SK-N-SH (cell line): ENCODE results near the gene RPS6KA2. TPM values are rescaled to one million over a fixed set of nuclear protein-coding genes. Genes with fewer than 3 reads are reported as not detected.

Experiments used
- CTCF ChIA-PET: fragments of 300-600, 350-600 bp; formaldehyde crosslinking; extraction: SDS; loops from one replicate; lab custom pipeline; 2021; lab: Yijun Ruan, JAX
- POLR2A ChIA-PET: fragments of 350-600 bp; sonication (Branson Sonifier 250); formaldehyde crosslinking; extraction: SDS; loops from one replicate; lab custom pipeline; 2020; ENCODE audit warnings: antibody characterized with exemption, inconsistent platforms; lab: Yijun Ruan, JAX
- DNase-seq: peaks from one replicate; pipeline ENCODE4 v3.0.0; 2012
- H2AFZ ChIP-seq: fragments of 200-600 bp; sonication (generic); 2 replicates; pipeline ENCODE4 v1.8.1; 2016; ENCODE audit warnings: antibody characterized with exemption, mild to moderate bottlenecking, low read depth
- H3F3A ChIP-seq: fragments of 200-600 bp; sonication (generic); replicated peaks from 2 replicates; pipeline ENCODE3; 2016; ENCODE audit warnings: antibody characterized with exemption, mild to moderate bottlenecking; ENCODE audit not compliant: insufficient read depth
- H3K27ac ChIP-seq, 2 experiments: fragments of 200-500 bp in 1 of 2; fragments of 200-600 bp in 1 of 2; sonication (Bioruptor generic) in 1 of 2; sonication (generic), shearing (Covaris generic) in 1 of 2; 2 replicates each; pipeline versions ENCODE4 v1.5.1 to v1.6.1; 2014 to 2016; ENCODE audit warnings: low read depth in 2 of 2, inconsistent platforms in 1 of 2, low read length in 1 of 2, mild to moderate bottlenecking in 1 of 2, mixed read lengths in 1 of 2
- H3K27me3 ChIP-seq: fragments of 200-600 bp; sonication (generic), shearing (Covaris generic); 2 replicates; pipeline ENCODE4 v1.6.1; 2016; ENCODE audit warnings: mixed run types; ENCODE audit not compliant: insufficient read depth
- H3K36me3 ChIP-seq, 2 experiments: fragments of 200-500 bp in 1 of 2; fragments of 200-600 bp in 1 of 2; sonication (Bioruptor generic) in 1 of 2; sonication (generic) in 1 of 2; replicated peaks in 1 of 2; 2 replicates each; pipeline versions ENCODE3 to v1.5.1; 2014 to 2016; ENCODE audit warnings: low read length in 1 of 2, mild to moderate bottlenecking in 1 of 2; ENCODE audit not compliant: insufficient read depth in 2 of 2, control insufficient read depth in 1 of 2
- H3K4me1 ChIP-seq, 2 experiments: fragments of 200-500 bp in 1 of 2; fragments of 200-600 bp in 1 of 2; sonication (Bioruptor generic) in 1 of 2; sonication (generic), shearing (Covaris generic) in 1 of 2; 2 replicates each; pipeline versions ENCODE4 v1.5.1 to v1.6.1; 2014 to 2016; ENCODE audit warnings: low read depth in 1 of 2, low read length in 1 of 2, mixed run types in 1 of 2; ENCODE audit not compliant: insufficient read depth in 2 of 2, control insufficient read depth in 1 of 2
- H3K4me2 ChIP-seq: fragments of 200-600 bp; sonication (generic), shearing (Covaris generic); 2 replicates; pipeline ENCODE4 v1.6.1; 2017; ENCODE audit warnings: mixed run types
- H3K4me3 ChIP-seq, 2 experiments: fragments of 200-500 bp in 1 of 2; fragments of 200-600 bp in 1 of 2; sonication (Bioruptor generic) in 1 of 2; sonication (generic), shearing (Covaris generic) in 1 of 2; 2 replicates each; pipeline versions ENCODE4 v1.5.1 to v1.8.1; 2014 to 2016; ENCODE audit warnings: low read depth in 2 of 2, inconsistent platforms in 1 of 2, low read length in 1 of 2, mild to moderate bottlenecking in 1 of 2, mixed read lengths in 1 of 2, moderate library complexity in 1 of 2
- H3K79me2 ChIP-seq: fragments of 200-600 bp; sonication (generic); 2 replicates; pipeline ENCODE4 v1.8.1; 2017; ENCODE audit warnings: mild to moderate bottlenecking; ENCODE audit not compliant: insufficient read depth
- H3K9ac ChIP-seq: fragments of 200-600 bp; sonication (generic); 2 replicates; pipeline ENCODE4 v1.6.1; 2017; ENCODE audit warnings: mixed run types
- H3K9me2 ChIP-seq: fragments of 200-600 bp; sonication (generic); 2 replicates; pipeline ENCODE4 v1.6.1; 2017; ENCODE audit warnings: mixed run types
- H3K9me3 ChIP-seq: fragments of 200-600 bp; sonication (generic); 2 replicates; pipeline ENCODE4 v1.6.1; 2017; ENCODE audit warnings: mixed run types, mild to moderate bottlenecking, moderate library complexity
- H4K20me1 ChIP-seq: fragments of 200-600 bp; sonication (generic); 2 replicates; pipeline ENCODE4 v1.6.1; 2017; ENCODE audit warnings: mild to moderate bottlenecking, mixed run types; ENCODE audit not compliant: insufficient read depth
- ELF1 ChIP-seq: IDR thresholded peaks from 2 replicates; pipeline ENCODE4 v1.4.0; 2012
- EP300 ChIP-seq, 2 experiments: IDR thresholded peaks; 2 replicates each; pipeline versions ENCODE4 v1.4.0 to v1.6.1; 2012; ENCODE audit warnings: borderline replicate concordance in 1 of 2, low read depth in 1 of 2, low read length in 1 of 2
- EZH2phosphoT487 ChIP-seq: fragments of 200-600 bp; sonication (generic); IDR thresholded peaks from 2 replicates; pipeline ENCODE4 v1.6.1; 2017; ENCODE audit warnings: low read depth, mixed run types, mild to moderate bottlenecking, antibody characterized with exemption, moderate library complexity, borderline replicate concordance
- FOSL2 ChIP-seq: IDR thresholded peaks from 2 replicates; pipeline ENCODE4 v1.4.0; 2012; ENCODE audit warnings: low read depth, mild to moderate bottlenecking, moderate library complexity, borderline replicate concordance
- FOXM1 ChIP-seq: IDR thresholded peaks from 2 replicates; pipeline ENCODE4 v1.4.0; 2012; ENCODE audit warnings: low read depth, mild to moderate bottlenecking
- GABPA ChIP-seq: IDR thresholded peaks from 2 replicates; pipeline ENCODE4 v1.4.0; 2012; ENCODE audit warnings: low read depth, mild to moderate bottlenecking
- GATA2 ChIP-seq: sonication (generic); formaldehyde crosslinking; IDR thresholded peaks from 2 replicates; pipeline ENCODE4 v1.5.0; 2020; ENCODE audit warnings: mild to moderate bottlenecking, missing genetic modification reagents
- JUND ChIP-seq: IDR thresholded peaks from 2 replicates; pipeline ENCODE4 v1.4.0; 2012
- MXI1 ChIP-seq: IDR thresholded peaks from 2 replicates; pipeline ENCODE4 v1.6.1; 2012; ENCODE audit warnings: mild to moderate bottlenecking, low read depth, low read length, improper control_type of control experiment
- POLR2AphosphoS5 ChIP-seq: IDR thresholded peaks from 2 replicates; pipeline ENCODE4 v1.6.1; 2012; ENCODE audit warnings: low read depth, low read length
- RCOR1 ChIP-seq: fragments of 150-350 bp; IDR thresholded peaks from 2 replicates; pipeline ENCODE4 v1.6.1; 2017; ENCODE audit warnings: antibody characterized with exemption, low read length
- SIN3A ChIP-seq: IDR thresholded peaks from 2 replicates; pipeline ENCODE4 v1.6.1; 2012; ENCODE audit warnings: low read depth, mild to moderate bottlenecking, low read length, moderate library complexity, borderline replicate concordance
- SMC3 ChIP-seq: IDR thresholded peaks from 2 replicates; pipeline ENCODE4 v1.6.1; 2012; ENCODE audit warnings: low read depth, low read length, improper control_type of control experiment
- TCF12 ChIP-seq: IDR thresholded peaks from 2 replicates; pipeline ENCODE4 v1.4.0; 2012
- YY1 ChIP-seq: IDR thresholded peaks from 2 replicates; pipeline ENCODE4 v1.4.0; 2012; ENCODE audit warnings: low read depth, mild to moderate bottlenecking
- WGBS: methylation state at CpG from one replicate; pipeline ENCODE4 v1.1.6; 2017; ENCODE audit warnings: low lambda C conversion rate; 5-methylcytosine and 5-hydroxymethylcytosine counted together
- polyA plus RNA-seq, 3 experiments: library from polyadenylated mRNA; depleted of rRNA; stranded (reverse); fragments of >200 nt; gene quantifications; 2 replicates each; pipeline ENCODE4 v1.2.3, GENCODE V29; 2012
- TF ChIP-seq, protein P1 (sequence below): fragments of 200-600 bp; sonication (generic); IDR thresholded peaks from 2 replicates; pipeline ENCODE4 v1.6.1; 2017; ENCODE audit warnings: antibody characterized with exemption, mild to moderate bottlenecking, moderate library complexity
- TF ChIP-seq, protein P2 (sequence below): IDR thresholded peaks from 2 replicates; pipeline ENCODE4 v1.4.0; 2012; ENCODE audit warnings: low read depth, borderline replicate concordance
- TF ChIP-seq, protein P3 (sequence below): IDR thresholded peaks from 2 replicates; pipeline ENCODE4 v1.4.0; 2012; ENCODE audit warnings: low read depth
- TF ChIP-seq, protein P4 (sequence below): fragments of 150-350 bp; IDR thresholded peaks from 2 replicates; pipeline ENCODE4 v1.6.1; 2016; ENCODE audit warnings: mild to moderate bottlenecking, low read depth, low read length
- TF ChIP-seq, protein P5 (sequence below): IDR thresholded peaks from 2 replicates; pipeline ENCODE4 v1.4.0; 2012; ENCODE audit warnings: low read depth, borderline replicate concordance

The RPS6KA2 gene
- polyA plus RNA-seq, 1 of the 3 experiments (the other 2 are of a cell fraction): 59.5 TPM

DNA sequence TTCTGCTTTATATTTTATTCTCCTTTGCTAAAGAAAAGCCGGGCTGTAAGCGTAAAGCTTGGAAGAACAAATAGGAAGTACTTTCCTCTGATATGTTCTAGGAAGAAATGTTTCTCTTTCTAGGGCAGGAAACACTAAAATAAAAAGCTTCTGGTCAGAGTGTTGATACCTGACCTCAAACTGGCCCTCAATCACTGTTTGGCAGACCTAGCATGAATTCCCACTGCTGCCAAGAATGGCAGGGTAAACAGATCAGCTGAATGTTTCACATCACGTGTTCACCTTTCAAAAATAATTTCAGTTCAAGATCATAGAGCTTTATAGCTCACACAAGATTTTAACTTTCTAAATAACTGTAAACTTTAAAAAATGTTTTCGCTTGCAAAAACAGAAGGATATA, 247.3 kb downstream of the RPS6KA2 start:
- Histone ChIP-seq H3K4me3 (no peak overlapping the region), H3K79me2 (no peaks in the 10 kb centered on the region), H3K36me3 (no peaks in the 10 kb centered on the region)
- POLR2A ChIA-PET: no interaction called here
- TF ChIP-seq FOXM1 (no peak), TCF12 (no peak), YY1 (no peak), EP300 (IDR thresholded peaks at IDR 0.05; ENCODE audit: borderline replicate concordance in 1 of 2, low read depth in 1 of 2, low read length in 1 of 2) (no peak), GATA2 (CRISPR knock-in tag) (no peak), JUND (no peak), RCOR1 (no peak)
- TF ChIP-seq, protein P1, sequence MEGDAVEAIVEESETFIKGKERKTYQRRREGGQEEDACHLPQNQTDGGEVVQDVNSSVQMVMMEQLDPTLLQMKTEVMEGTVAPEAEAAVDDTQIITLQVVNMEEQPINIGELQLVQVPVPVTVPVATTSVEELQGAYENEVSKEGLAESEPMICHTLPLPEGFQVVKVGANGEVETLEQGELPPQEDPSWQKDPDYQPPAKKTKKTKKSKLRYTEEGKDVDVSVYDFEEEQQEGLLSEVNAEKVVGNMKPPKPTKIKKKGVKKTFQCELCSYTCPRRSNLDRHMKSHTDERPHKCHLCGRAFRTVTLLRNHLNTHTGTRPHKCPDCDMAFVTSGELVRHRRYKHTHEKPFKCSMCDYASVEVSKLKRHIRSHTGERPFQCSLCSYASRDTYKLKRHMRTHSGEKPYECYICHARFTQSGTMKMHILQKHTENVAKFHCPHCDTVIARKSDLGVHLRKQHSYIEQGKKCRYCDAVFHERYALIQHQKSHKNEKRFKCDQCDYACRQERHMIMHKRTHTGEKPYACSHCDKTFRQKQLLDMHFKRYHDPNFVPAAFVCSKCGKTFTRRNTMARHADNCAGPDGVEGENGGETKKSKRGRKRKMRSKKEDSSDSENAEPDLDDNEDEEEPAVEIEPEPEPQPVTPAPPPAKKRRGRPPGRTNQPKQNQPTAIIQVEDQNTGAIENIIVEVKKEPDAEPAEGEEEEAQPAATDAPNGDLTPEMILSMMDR: no peak
- TF ChIP-seq, all 33 proteins: peak for 0
- H3K27me3 ChIP-seq: no peaks in the 10 kb centered on the region
- no peaks in the 10 kb centered on the region for H4K20me1 ChIP-seq
- CTCF ChIA-PET: interaction anchor here (1.4 to 5.1 kb wide), 5 partner anchors 21 to 108 kb away, joined by 3 to 32 read pairs (median 26); no protein-coding TSS in a partner anchor
- H3K9ac ChIP-seq: no peak overlapping the region
- no peak overlapping the region for H3K27ac ChIP-seq
- H2AFZ ChIP-seq: no peak overlapping the region
- H3K9me3 ChIP-seq: no peaks in the 10 kb centered on the region
- no peak for DNase-seq
- no peak overlapping the region for H3K4me2 ChIP-seq
- peaks cover 0 to 2% of the 10 kb centered on the region in 2 experiments; a peak in 1 of 4 replicates for H3K4me1 ChIP-seq
- WGBS: 97% methylated on average over 4 of the region's 4 CpGs
- H3K9me2 ChIP-seq: 0 out of 2 replicates have a peak, but pooled peaks cover 3% of the 10 kb centered on the region
- peaks cover 12% of the 10 kb centered on the region for H3F3A ChIP-seq

DNA sequence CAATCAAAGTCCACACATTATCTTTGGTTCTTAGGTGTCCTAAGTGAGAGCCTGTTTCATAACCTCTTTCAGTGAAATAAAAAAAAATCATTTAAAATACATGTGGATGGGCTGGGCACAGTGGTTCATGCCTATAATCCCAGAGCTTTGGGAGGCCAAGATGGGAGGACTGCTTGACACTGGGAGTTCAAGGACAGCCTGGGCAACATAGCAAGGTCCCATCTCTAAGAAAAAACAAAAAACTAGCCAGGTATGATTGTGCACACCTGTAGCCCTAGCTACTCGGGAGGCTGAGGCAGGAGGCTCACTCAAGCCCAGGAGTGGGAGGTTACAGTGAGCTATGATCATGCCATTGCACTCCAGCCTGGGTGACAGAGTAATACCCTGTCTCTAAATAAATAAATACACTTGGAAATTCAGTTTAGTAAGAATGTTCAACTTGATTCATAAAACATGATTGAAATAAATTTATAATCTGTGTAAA, 247.9 kb downstream of the RPS6KA2 start:
- ChIA-PET CTCF (interaction anchor here (3.1 to 5.1 kb wide), 3 partner anchors 21 to 103 kb away, joined by 26 to 32 read pairs (median 27); no protein-coding TSS in a partner anchor), POLR2A (no interaction called here)
- no peak overlapping the region for H3K4me2 ChIP-seq
- no peaks in the 10 kb centered on the region for H3K9me2 ChIP-seq
- no peak overlapping the region for H3K27ac ChIP-seq
- H3K9ac ChIP-seq: no peak overlapping the region
- no peaks in the 10 kb centered on the region for H3K79me2 ChIP-seq
- H3K9me3 ChIP-seq: no peaks in the 10 kb centered on the region
- 31% methylated on average over 1 of the region's 1 CpG for WGBS
- H3K36me3 ChIP-seq: no peaks in the 10 kb centered on the region
- no peak overlapping the region for H3K4me3 ChIP-seq
- no peak for DNase-seq
- peaks cover 7% of the 10 kb centered on the region for H3F3A ChIP-seq
- H3K27me3 ChIP-seq: no peaks in the 10 kb centered on the region
- TF ChIP-seq SIN3A (no peak), GABPA (no peak), FOXM1 (no peak), SMC3 (no peak), MXI1 (no peak), EZH2phosphoT487 (no peak), POLR2AphosphoS5 (no peak), ELF1 (no peak), FOSL2 (no peak)
- TF ChIP-seq, protein P2, sequence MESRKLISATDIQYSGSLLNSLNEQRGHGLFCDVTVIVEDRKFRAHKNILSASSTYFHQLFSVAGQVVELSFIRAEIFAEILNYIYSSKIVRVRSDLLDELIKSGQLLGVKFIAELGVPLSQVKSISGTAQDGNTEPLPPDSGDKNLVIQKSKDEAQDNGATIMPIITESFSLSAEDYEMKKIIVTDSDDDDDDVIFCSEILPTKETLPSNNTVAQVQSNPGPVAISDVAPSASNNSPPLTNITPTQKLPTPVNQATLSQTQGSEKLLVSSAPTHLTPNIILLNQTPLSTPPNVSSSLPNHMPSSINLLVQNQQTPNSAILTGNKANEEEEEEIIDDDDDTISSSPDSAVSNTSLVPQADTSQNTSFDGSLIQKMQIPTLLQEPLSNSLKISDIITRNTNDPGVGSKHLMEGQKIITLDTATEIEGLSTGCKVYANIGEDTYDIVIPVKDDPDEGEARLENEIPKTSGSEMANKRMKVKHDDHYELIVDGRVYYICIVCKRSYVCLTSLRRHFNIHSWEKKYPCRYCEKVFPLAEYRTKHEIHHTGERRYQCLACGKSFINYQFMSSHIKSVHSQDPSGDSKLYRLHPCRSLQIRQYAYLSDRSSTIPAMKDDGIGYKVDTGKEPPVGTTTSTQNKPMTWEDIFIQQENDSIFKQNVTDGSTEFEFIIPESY: no peak
- TF ChIP-seq, protein P1: no peak
- TF ChIP-seq, protein P3, sequence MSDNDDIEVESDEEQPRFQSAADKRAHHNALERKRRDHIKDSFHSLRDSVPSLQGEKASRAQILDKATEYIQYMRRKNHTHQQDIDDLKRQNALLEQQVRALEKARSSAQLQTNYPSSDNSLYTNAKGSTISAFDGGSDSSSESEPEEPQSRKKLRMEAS: no peak
- TF ChIP-seq, protein P4, sequence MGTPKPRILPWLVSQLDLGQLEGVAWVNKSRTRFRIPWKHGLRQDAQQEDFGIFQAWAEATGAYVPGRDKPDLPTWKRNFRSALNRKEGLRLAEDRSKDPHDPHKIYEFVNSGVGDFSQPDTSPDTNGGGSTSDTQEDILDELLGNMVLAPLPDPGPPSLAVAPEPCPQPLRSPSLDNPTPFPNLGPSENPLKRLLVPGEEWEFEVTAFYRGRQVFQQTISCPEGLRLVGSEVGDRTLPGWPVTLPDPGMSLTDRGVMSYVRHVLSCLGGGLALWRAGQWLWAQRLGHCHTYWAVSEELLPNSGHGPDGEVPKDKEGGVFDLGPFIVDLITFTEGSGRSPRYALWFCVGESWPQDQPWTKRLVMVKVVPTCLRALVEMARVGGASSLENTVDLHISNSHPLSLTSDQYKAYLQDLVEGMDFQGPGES: no peak
- TF ChIP-seq, protein P5, sequence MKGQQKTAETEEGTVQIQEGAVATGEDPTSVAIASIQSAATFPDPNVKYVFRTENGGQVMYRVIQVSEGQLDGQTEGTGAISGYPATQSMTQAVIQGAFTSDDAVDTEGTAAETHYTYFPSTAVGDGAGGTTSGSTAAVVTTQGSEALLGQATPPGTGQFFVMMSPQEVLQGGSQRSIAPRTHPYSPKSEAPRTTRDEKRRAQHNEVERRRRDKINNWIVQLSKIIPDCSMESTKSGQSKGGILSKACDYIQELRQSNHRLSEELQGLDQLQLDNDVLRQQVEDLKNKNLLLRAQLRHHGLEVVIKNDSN: no peak
- H2AFZ ChIP-seq: no peak overlapping the region
- H4K20me1 ChIP-seq: no peaks in the 10 kb centered on the region
- H3K4me1 ChIP-seq: peaks cover 0 to 2% of the 10 kb centered on the region in 2 experiments; a peak in 1 of 4 replicates
